Adrenal gland (tissue), 5 donors: ENCODE results near the gene CIAO3.

Source experiments
- POLR2A ChIP-seq, 2 donors: fragments of 450-650 bp; IDR thresholded peaks; one replicate each; pipeline ENCODE4 v1.6.1; 2017; ENCODE audit warnings: antibody characterized with exemption in 2 of 2, mild to moderate bottlenecking in 2 of 2, moderate library complexity in 1 of 2
- TF ChIP-seq, protein P1 (sequence below), 6 experiments: fragments of 450-650 bp in 4 of 6; fragments of 200-600 bp in 2 of 6; sonication (generic) in 1 of 6; IDR thresholded peaks; 1 replicate in 5 of 6; 2 replicates in 1 of 6; pipeline versions ENCODE4 v1.5.1 to v1.8.0; 2016 to 2021; ENCODE audit warnings: antibody characterized with exemption in 6 of 6, mild to moderate bottlenecking in 2 of 6, moderate library complexity in 1 of 6
- donor health status: DM: no; HTN: no; CAD: no.

DNA sequence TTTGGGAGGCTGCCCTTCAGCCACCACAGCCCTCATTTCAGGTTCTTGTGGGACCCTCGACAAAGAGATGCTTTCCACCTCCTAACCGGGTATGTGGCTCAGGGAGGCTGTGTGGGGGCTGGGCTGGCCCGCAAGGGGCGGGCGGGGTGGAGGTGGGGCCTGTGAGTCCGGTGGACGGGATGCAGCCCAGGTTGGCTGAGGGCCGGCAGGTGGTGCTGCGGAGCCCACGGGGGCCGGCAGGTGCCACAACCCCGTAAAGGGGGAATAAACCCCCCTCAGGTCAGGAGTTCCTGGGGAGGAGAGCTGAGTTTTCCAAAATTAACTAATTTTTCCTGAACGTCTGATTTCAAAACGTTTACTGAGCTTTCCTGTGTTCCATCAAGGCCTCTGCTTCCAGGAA lies 4.9 kb upstream of the CIAO3 start:
- TF ChIP-seq, protein P1, sequence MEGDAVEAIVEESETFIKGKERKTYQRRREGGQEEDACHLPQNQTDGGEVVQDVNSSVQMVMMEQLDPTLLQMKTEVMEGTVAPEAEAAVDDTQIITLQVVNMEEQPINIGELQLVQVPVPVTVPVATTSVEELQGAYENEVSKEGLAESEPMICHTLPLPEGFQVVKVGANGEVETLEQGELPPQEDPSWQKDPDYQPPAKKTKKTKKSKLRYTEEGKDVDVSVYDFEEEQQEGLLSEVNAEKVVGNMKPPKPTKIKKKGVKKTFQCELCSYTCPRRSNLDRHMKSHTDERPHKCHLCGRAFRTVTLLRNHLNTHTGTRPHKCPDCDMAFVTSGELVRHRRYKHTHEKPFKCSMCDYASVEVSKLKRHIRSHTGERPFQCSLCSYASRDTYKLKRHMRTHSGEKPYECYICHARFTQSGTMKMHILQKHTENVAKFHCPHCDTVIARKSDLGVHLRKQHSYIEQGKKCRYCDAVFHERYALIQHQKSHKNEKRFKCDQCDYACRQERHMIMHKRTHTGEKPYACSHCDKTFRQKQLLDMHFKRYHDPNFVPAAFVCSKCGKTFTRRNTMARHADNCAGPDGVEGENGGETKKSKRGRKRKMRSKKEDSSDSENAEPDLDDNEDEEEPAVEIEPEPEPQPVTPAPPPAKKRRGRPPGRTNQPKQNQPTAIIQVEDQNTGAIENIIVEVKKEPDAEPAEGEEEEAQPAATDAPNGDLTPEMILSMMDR (IDR thresholded peaks at IDR 0.05) = no peak
- no peak for TF ChIP-seq POLR2A (IDR thresholded peaks at IDR 0.05)
